Measurements from ENCODE around the gene ATXN1.
A peak's percentile ranks its signal among the peaks of the same experiment; 100 is the strongest.

The ATXN1 gene

DNA sequence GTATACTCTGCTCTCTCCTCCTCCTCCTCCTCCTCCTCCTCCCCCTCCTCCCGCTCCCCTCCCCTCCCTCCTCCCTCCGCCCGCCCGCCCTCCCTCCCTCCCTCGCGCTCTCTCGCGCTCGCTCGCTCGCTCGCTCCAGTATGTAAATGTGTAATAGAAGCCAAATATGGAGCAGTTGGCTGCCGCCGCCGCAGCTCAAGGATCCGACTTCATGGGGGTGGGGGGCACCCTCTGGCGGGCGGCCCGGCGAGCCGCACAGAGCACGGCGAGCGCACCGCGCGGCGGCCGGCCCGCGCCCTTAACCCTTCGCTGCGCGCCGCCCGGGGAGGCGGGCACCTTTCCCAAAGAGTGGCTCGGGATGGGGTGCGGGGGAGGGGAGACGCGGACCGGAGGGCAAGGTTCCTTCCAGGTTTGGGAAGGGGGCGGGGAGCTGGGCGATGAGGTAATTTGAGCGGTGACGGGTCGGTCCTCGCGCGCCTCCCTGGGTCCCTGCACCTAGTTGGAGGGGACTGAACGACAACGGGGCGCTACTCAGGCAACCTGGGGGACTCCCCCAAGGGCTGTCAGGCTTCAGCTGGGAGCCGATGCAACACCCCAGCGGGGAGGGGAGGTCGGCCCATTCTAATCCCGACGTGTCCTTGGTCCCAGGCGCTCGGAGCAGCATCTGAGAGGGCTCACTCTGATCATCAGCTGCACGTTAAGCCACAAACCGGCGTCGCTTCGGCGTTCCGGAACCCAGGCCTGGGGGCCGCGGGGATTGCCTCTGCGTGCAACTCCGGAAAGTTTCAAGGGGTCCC is 409 bp upstream of the ATXN1 start:
- peak; percentile 68 to 86 for DNase-seq

GRCh38 chr6:16759646-16760515 is 1.4 kb downstream of the ATXN1 start:
- DNase-seq, result peak; percentile 57 to 66

DNA sequence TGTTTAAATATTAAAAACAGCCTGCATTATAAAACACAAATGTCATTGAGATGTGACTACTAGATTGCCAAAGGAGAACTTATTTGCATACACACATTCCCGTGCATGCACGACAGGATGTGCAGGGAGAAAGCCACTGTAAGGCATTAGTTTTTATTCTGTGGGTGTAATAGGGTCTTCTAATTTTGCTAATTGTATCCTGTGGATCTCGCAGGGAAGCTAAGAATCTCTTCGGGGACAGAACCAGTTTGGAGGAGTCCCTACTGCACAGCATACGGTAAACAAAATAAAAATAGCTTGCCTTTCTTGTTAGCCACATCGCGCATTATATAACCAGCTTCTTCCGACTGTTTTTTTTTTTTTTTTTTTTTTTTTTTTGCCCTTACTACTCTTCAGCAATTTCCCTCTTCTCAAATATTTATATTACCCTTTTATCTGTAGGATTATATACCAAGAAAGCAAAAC is 2.0 kb downstream of the ATXN1 start:
- DNase-seq, result no peak

GRCh38 chr6:16758163-16758975 is 2.9 kb downstream of the ATXN1 start:
- peak; percentile 29 to 35 for DNase-seq

- no peak for DNase-seq
These were observed 3.9 kb downstream of the ATXN1 start for GRCh38 chr6:16757332-16757731.

GRCh38 chr6:16756660-16757255 is 4.5 kb downstream of the ATXN1 start:
- DNase-seq, result no peak

DNA sequence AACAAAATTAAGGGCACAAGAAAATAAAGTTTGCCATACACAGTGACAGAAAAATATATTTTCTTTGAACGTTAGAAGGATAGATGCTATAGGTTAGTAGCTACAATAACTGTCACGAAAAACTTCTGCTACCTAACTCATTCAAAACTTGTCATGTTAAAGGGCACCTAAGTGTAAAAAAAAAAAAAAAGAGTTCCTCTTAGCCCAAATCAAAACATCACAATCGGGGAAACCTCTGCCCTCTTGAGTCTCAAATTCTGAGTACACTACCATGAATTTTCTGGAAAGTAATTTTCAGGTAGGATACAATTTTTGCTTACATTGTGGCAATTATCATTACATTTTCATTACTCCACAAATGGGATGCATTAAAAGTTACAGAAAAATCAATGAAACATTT is 5.7 kb downstream of the ATXN1 start:
- DNase-seq, result no peak

DNA sequence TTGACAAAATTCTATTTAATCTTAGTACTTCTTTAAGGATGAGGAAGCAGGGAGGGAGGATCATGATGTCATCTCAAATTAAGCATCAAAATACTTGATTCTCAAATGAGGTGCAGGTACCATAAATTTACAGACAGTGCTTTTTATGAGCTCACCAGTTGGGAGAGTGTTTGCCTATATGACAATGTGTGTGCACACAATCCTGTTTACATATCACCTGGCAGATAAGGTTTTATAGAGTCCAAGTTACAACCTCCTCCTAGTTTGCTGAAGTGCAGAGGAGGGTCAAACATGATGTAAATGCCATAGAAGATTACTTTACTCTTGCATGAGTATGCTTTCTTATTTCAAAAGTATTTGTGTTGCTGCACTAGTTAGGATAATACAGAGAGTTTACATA is 6.4 kb downstream of the ATXN1 start:
- DNase-seq, result no peak

DNA sequence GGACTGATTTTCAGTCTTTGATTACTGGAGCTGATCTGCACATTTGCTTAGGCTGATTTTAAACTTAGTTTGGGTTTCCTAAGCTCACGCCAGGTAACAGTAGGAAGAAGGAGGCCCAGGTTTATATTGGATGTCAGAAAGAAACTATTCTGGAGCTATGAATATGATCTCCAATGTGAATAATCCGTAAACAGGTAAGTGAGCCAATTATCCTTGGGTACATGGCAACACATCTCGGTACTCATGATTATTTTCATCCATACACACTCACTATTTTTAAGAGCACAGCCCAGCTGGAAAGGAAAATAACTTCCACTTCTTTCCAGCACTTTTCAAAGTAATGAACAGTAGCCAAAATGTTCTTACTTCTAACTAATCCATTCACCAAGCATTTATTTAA is 7.0 kb downstream of the ATXN1 start:
- no peak for DNase-seq

DNA sequence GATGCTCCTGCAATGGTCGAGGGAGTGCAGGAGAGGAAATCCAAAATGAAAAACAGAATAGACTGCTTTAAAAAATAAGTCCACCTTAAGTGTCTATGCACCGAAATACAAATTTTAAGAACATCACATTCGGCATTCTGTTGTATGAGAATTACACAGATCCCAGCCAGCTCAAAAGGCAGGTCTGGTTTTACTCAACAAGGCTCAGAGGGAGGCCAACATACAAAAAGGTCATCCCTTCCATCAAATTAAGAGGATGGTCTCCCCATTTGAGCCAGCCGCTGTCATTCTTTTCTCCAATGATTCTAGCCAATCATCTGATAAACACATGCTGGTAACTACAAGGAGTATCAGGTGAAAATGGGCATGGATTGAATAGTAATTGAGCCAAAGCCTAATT is 7.9 kb downstream of the ATXN1 start:
- no peak for DNase-seq

GRCh38 chr6:16752206-16752866 is 8.9 kb downstream of the ATXN1 start:
- DNase-seq, result no peak

DNA sequence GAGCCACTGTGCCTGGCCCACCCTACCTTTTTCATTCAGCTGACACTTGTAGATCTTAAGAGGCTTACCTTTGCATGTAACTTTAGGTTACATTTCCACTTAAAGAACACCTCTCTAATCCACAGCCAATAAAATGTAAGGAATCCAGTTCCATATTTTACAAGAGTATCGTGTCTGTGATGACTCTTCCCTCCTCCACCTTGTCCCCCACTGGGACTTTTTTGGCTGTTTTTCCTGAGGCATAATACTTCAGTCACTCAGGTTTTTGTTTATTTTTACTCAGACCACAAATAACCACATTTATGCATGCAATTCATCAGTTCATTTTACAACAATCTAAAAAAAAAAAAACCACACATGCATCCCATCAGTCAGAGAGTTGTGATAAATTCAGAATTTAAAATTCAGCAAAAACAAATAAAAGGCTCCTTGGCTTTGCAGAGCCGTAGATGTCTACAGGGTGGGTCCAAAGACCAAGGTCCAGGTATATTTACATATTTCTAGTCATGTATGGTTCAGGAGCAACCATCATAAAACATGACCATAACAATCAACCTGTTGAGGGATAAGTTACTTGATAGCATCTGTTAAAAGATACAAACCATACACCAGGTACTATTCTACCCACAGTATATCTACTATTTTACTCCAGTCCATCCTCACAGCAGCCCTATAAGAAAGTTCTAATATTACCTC is 9.9 kb downstream of the ATXN1 start:
- no peak for DNase-seq

DNA sequence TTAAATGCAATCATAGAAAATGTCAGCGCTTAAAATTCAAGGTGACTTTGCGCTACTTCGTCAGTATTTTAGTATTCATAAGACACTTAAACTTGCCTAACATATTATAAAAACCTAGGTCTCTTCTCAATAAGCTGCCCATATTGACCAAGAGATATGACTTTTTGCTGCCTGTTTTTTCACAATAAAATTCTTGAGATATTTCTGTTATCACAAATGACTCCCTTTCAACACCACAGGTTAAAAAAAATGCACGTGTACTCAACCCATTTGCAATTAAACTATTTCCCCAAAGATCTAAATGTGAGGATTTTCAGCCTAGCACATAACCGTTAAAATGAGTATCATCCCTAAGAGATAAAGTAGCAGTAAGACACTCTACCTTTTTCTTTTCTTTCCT is 10.7 kb downstream of the ATXN1 start:
- no peak for DNase-seq

DNA sequence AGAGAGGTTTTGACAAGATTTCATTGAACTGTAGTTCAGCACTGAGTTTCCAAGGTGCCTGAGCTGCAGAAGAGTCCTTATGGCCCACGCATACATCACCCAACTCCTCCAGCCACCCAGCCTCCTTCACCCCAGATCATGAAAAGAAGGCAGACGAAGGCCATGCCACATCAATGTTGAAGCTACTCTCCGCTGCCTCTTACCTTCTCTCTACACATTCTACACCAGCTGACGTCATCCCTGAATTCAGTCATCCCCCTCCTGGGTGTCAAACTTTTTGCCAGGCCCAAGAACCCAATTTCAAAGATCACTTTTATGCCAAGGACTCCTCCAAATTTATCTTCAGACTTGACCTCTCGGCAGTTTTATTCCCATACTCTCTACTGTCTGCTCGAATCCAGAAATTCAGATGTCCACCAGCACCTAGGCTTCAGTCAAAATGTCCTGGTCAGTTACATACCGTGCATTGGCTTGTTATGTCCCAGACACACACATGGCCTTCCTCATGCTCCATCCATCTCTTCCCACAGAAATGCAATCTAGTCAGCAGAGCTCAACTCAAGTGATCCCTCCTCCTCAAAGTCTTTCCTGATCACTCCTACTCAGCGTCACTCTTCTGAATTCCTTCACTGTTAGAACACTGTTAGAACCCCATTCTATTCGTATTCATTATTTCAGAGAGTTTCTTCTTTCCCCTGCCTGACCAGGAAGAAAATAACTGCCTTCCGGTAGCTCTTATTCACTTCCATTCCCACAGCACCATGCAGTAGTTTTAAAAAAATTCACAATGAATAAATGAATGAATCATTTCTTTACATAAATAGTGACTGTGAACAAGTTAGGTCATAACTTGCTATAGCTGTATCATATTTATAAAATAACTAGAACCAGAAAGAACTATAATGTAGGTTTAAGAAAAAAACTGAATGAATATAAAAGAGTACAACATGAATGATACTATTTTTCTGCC is 11.5 kb downstream of the ATXN1 start:
- no peak for DNase-seq

DNA sequence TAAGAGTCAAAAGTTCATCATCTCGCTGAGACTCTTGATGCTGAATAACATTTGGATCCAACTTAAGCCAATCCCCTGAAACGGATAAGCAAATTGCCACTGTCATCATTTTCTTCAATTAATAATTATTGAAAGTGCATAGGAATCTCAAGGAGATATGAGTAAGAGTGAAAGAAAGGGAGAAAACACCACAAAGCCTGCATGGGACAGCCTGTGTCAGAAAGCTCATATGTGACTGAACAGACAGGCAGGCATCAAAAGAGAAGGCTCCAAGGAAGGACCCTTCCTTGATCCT is 13.3 kb downstream of the ATXN1 start:
- DNase-seq, result no peak

DNA sequence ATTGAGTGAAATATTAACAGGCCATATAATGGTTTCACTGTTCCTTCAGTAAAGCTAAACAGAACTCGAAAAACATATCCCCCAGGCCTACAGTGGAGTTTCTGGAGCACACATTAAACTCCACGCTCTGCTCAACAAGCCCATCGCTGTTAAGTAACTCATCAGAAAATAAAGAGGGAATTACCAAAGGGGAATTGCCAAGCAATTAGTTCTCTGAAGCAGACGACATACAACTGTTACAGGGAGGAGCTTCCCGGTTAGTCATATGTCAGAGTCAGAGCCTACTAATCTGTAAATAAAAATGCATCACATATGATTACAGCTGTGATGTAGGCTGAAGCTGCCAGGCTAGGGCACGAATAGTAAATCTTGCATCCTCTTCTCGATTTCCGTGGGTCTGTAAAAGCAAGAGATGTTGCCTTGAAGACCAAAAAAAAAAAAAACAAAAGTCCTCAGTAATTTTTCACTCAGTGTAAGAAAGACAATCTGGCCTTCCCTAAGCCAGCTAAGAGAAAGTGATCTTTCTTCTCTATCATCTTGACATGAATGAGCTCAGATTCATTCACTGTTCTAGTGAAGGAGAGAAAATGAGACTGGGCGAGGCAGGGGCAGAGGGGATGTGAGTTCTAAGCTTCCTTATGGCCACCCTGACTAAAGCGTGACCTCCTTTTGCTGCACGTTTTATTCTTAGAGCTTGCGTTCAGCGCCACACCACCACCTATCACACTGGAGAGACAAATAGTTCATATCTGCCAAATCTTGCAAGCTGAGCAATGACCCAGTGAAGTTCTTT is 13.8 kb downstream of the ATXN1 start:
- DNase-seq, result no peak

- no peak for DNase-seq
These were observed 14.4 kb downstream of the ATXN1 start for GRCh38 chr6:16746812-16747211.

DNA sequence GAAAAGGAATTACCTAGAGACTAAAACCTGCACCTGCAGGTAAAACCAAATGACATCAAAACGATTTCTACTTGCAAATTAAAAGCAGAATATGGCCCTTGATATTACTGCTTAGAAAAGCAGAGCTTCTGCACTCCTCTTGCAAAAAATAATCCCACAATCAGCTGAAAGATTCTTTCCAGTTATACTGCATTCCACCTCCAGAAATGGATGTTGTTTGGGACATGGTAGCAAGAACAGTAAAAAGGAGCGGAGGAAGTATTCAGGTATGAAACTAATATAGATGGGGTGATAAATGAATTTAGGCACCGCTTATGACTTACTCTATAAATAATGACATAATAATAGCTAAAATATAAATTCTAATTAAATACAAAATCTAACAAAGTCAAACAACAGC is 14.9 kb downstream of the ATXN1 start:
- no peak for DNase-seq

- DNase-seq, result no peak
These were observed 17.5 kb downstream of the ATXN1 start for GRCh38 chr6:16743664-16744210.

All from NCI-H1930 (cell line).